HFFc6 (cell line): Measurements from ENCODE around the gene PPFIBP1. TPM values are rescaled to one million over a fixed set of nuclear protein-coding genes. Genes with fewer than 3 reads are reported as not detected.
"Not testable (repeated sequence)": the region's sequence is repeated elsewhere in the genome, so short reads cannot be mapped to it uniquely, and the experiment has no call there.

Experiments
- DNase-seq: peaks from one replicate; pipeline ENCODE4 v3.0.0-alpha.2; 2018
- H3K27ac Mint-ChIP-seq: 2 replicates; pipeline ENCODE4 v1.8.0; 2020; ENCODE audit warnings: mild to moderate bottlenecking, mixed read lengths
- H3K27me3 Mint-ChIP-seq: 2 replicates; pipeline ENCODE4 v1.8.0; 2021; ENCODE audit warnings: mild to moderate bottlenecking, moderate library complexity, mixed read lengths; ENCODE audit not compliant: insufficient read depth
- H3K36me3 Mint-ChIP-seq: 2 replicates; pipeline ENCODE4 v1.8.0; 2021; ENCODE audit warnings: low read depth, mixed read lengths
- H3K4me1 Mint-ChIP-seq: 2 replicates; pipeline ENCODE4 v1.8.0; 2020; ENCODE audit warnings: low read depth, mixed read lengths
- H3K4me3 Mint-ChIP-seq: 2 replicates; pipeline ENCODE4 v1.8.0; 2020; ENCODE audit warnings: mild to moderate bottlenecking, moderate library complexity, mixed read lengths
- H3K9me3 Mint-ChIP-seq: 2 replicates; pipeline ENCODE4 v1.8.0; 2020; ENCODE audit warnings: mild to moderate bottlenecking, mixed read lengths
- total RNA-seq, 6 experiments: library from RNA; stranded (reverse); fragmentation: NEBNext Ultra II Directional; extraction: Animal tissue kit (Norgen Biotek cat#: 25700); gene quantifications; 2 replicates in 1 of 6; 3 replicates in 5 of 6; pipeline ENCODE4 v1.2.3, GENCODE V29; 2021
- TF ChIP-seq, protein P1 (sequence below): fragments of 200-600 bp; sonication (generic); IDR thresholded peaks from 2 replicates; pipeline ENCODE4 v1.5.0; 2021; ENCODE audit warnings: antibody characterized with exemption, mild to moderate bottlenecking

The PPFIBP1 gene
- total RNA-seq, 6 experiments from 2014 or later, result 79.1 to 104 (median 92.0) TPM

DNA sequence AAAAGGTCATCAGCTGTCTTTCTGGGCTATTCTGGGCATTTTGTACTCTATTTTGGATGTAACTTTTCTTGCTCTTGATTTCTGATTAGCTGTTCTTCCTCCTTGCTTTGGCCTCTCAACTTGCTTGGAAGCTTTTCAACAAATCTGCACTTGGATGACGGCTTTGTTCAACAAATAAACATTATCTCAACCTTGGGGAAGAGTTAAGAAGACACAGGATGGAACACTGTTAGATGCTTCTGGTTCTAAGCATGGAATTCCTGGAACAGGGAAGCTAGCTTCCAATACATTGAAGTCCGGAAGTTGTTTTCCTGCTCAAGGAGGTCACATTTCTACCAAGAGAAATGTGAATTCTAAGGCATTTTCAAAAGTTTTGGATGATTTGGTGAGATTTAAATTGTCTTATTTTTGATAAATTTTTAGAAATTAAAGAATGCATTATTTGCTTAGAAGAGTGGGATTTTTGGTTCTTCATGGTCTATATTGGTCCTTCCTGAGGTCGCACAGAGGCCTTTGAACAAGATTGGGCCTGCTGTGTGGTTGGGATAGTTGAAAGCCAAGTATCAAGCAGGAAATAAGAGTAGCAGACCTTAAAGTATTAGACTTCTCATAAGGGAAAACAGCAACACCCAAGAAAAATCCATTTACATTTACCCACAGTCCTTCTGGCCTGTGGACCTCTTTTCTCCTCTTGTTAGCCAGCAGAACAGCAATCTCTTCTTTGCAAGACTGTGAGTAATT is 59.2 kb downstream of the PPFIBP1 start:
- Mint-ChIP-seq H3K4me1 (peaks cover 58% of the 10 kb centered on the region), H3K27ac (peak overlapping the region; percentile 19), H3K36me3 (peaks cover 48% of the 10 kb centered on the region), H3K27me3 (no peaks in the 10 kb centered on the region), H3K9me3 (no peaks in the 10 kb centered on the region), H3K4me3 (no peak overlapping the region)
- TF ChIP-seq, protein P1, sequence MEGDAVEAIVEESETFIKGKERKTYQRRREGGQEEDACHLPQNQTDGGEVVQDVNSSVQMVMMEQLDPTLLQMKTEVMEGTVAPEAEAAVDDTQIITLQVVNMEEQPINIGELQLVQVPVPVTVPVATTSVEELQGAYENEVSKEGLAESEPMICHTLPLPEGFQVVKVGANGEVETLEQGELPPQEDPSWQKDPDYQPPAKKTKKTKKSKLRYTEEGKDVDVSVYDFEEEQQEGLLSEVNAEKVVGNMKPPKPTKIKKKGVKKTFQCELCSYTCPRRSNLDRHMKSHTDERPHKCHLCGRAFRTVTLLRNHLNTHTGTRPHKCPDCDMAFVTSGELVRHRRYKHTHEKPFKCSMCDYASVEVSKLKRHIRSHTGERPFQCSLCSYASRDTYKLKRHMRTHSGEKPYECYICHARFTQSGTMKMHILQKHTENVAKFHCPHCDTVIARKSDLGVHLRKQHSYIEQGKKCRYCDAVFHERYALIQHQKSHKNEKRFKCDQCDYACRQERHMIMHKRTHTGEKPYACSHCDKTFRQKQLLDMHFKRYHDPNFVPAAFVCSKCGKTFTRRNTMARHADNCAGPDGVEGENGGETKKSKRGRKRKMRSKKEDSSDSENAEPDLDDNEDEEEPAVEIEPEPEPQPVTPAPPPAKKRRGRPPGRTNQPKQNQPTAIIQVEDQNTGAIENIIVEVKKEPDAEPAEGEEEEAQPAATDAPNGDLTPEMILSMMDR, result no peak
- no peak for DNase-seq

DNA sequence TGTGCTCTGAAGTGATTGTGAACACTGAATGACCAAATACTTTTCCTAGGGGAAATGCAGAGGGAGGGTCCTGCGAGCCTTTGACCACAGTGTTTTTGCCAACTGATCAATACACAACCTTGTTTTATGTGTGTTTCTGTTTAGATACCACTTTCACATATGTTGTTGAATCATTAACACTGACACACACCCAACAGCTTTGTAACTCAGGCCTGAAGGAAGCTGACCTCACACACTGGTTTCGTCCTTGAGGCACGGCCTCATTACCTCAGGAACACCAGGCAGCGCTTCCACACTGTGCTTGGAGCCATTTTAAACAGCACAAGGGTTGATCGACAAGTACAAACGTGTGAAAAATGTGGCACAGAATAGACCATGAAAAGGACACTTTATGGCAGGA is 60.0 kb downstream of the PPFIBP1 start:
- no peaks in the 10 kb centered on the region for H3K27me3 Mint-ChIP-seq

DNA sequence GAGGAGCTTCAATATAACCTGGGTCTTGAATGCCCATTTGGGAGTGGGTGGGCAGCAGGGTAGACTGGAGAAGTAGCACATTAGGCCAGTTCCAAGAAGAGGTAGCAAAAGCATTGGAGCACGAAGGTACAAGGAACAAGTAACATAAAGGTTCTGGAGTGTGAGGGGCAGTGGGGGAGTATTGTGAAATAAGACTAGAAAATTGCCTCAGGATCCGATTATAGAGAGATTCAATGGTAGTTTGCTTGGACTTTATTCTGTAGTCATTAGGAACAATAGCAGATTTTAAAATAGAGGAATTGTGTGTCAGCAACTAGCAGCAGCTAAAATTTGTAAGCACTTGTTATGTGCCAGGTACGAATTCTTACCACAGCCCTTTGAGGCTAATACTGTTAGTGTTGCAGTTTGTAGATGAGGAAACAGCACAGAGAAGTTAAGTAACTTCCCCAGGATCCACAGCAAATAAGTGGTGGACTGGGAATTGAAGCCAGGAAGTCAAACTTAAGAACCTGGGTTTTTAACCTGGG is 61.8 kb downstream of the PPFIBP1 start:
- no peak for DNase-seq
- peaks cover 55% of the 10 kb centered on the region for H3K4me1 Mint-ChIP-seq
- no peaks in the 10 kb centered on the region for H3K27me3 Mint-ChIP-seq
- H3K4me3 Mint-ChIP-seq, result no peak overlapping the region
- no peaks in the 10 kb centered on the region for H3K9me3 Mint-ChIP-seq
- TF ChIP-seq, protein P1, result no peak
- peaks cover 25% of the 10 kb centered on the region; the same call in 1 of the 2 replicates for H3K36me3 Mint-ChIP-seq
- H3K27ac Mint-ChIP-seq, result no peak overlapping the region

More for the DNA sequence above, 60.0 kb downstream of the PPFIBP1 start:
- Mint-ChIP-seq H3K4me3 (no peak overlapping the region), H3K36me3 (peaks cover 41% of the 10 kb centered on the region), H3K27ac (no peak overlapping the region), H3K4me1 (peaks cover 61% of the 10 kb centered on the region), H3K9me3 (no peaks in the 10 kb centered on the region)
- TF ChIP-seq, protein P1, result no peak
- DNase-seq, result no peak

DNA sequence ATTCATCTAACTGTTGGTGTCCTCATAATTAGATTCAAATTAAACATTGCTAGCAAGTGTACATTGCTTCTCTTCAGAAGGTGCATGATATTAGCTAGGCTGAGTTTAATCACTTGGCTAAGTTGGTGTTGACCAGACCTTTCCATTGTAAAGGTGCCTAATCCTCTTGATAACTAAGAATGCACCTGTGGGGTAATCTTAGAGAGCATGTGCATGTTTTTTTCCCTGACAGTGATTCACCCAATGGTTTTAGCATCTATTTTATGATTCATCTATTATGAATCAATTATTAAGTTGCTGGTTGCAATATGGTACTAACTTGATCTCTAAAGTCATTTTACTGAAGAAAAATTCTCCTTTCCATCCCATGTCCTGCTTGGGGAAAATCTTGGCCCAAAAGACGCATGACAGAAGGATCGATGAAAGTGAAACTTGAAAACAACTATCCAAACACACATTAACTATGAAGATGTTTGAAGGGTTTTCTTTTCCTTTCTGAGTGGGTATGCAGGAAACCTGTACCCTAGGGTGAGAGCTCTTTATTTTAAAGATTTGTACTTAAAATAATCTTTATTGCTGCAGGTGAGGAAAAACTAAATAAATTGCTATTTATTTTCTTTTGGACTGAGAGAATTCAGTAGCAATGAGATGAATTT is 64.2 kb downstream of the PPFIBP1 start:
- H3K9me3 Mint-ChIP-seq, H3K4me3 Mint-ChIP-seq, DNase-seq, H3K27me3 Mint-ChIP-seq: not testable (repeated sequence)
- H3K27ac Mint-ChIP-seq, result peak overlapping the region; percentile 1; the same call in 1 of the 2 replicates
- H3K36me3 Mint-ChIP-seq, result peaks cover 27% of the 10 kb centered on the region
- peaks cover 55% of the 10 kb centered on the region for H3K4me1 Mint-ChIP-seq

DNA sequence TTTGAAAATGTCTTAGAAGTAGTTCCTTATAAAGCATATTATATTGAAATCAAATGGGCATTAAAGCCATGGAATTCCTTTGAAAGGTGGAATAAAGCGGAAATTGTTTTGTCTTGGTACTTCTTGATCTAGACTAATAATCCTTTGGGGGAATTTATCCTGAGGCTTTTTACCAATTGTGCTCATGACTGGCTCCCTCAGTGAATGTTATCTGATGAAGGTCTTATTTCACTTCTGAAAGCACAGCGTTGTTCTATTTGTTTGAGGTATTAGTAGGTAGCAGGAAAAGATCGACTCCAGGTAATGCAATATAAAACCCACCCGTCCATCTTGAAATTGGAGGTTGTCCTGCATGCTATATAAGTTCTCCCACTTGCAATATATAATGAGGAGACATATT is 64.8 kb downstream of the PPFIBP1 start:
- no peak for DNase-seq
- H3K9me3 Mint-ChIP-seq, result no peaks in the 10 kb centered on the region
- no peaks in the 10 kb centered on the region for H3K27me3 Mint-ChIP-seq
- no peak overlapping the region for H3K27ac Mint-ChIP-seq
- no peak overlapping the region for H3K4me3 Mint-ChIP-seq
- TF ChIP-seq, protein P1, result no peak
- H3K4me1 Mint-ChIP-seq, result peaks cover 55% of the 10 kb centered on the region
- peaks cover 29% of the 10 kb centered on the region for H3K36me3 Mint-ChIP-seq

DNA sequence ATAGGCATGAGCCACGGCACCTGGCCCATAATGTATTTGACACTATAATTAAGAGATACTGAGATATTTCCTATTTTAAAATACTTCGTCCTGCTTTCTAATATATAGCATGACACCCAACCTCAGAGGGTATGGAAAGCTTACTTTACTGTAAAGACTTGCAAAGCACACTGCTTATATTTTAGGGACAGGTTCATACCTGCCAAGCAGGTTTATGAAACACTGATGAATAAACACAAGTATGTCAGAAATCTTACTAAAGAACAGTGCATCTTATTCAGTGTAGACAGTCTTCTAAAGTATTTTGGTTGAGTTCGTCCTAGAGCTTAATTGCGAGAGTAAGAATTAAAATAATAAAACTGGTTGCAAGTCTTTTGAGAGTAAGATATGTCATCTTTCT is 65.4 kb downstream of the PPFIBP1 start:
- TF ChIP-seq, protein P1, result no peak
- H3K4me1 Mint-ChIP-seq, result peaks cover 56% of the 10 kb centered on the region
- no peaks in the 10 kb centered on the region for H3K27me3 Mint-ChIP-seq
- H3K27ac Mint-ChIP-seq, result no peak overlapping the region
- no peak for DNase-seq
- H3K9me3 Mint-ChIP-seq, result no peaks in the 10 kb centered on the region
- no peak overlapping the region for H3K4me3 Mint-ChIP-seq
- H3K36me3 Mint-ChIP-seq, result peaks cover 24% of the 10 kb centered on the region

DNA sequence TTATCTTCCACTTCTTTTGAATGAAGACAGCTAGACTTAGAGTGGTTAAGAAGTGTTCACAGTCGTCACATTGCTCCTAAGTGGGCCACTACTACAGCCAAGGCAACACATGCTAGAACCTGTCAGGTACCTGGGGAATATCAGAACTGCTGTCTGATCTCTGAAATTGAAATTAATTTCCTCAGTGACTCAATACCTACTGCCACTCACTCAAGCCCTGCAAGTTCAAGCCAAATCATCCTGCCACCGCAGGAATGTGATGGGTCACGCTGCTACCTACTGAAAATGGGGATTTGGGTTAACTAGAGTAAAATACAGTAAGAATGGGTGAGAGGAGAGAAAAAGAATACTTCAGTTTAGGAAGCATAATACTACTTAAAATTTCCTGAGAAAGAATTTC is 67.7 kb downstream of the PPFIBP1 start:
- Mint-ChIP-seq H3K4me1 (peaks cover 75% of the 10 kb centered on the region), H3K36me3 (peaks cover 31% of the 10 kb centered on the region), H3K27ac (peak overlapping the region; percentile 80)
- H3K9me3 Mint-ChIP-seq, DNase-seq, H3K4me3 Mint-ChIP-seq, H3K27me3 Mint-ChIP-seq: not testable (repeated sequence)
